ENCODE data around the gene C16orf96.

C16orf96 gene

GRCh38 chr16:4586291-4586690 is 30.2 kb downstream of the C16orf96 start:
- Histone ChIP-seq H3K4me3 (ENCODE audit: insufficient read depth, low read length, poor library complexity, severe bottlenecking) (no peak overlapping the region), H3K79me2 (ENCODE audit: insufficient read depth, low read length) (no peaks in the 10 kb centered on the region), H2AFZ (ENCODE audit: low read depth, low read length, severe bottlenecking) (no peak overlapping the region), H4K20me1 (ENCODE audit: low read depth, low read length) (no peaks in the 10 kb centered on the region), H3K9me3 (ENCODE audit: insufficient read depth, low read length) (no peaks in the 10 kb centered on the region), H3K4me2 (ENCODE audit: low read depth, low read length, poor library complexity, severe bottlenecking) (no peak overlapping the region), H3F3A (ENCODE audit: insufficient read depth) (no peaks in the 10 kb centered on the region), H3K27ac (ENCODE audit: low read depth, low read length) (no peak overlapping the region), H3K9ac (ENCODE audit: low read length) (no peak overlapping the region), H3K36me3 (ENCODE audit: low read length) (no peaks in the 10 kb centered on the region), H3K27me3 (ENCODE audit: low read length) (no peaks in the 10 kb centered on the region), H3K9me2 (replicated peaks; ENCODE audit: insufficient read depth, low read length) (no peaks in the 10 kb centered on the region)
- TF ChIP-seq, protein P1, sequence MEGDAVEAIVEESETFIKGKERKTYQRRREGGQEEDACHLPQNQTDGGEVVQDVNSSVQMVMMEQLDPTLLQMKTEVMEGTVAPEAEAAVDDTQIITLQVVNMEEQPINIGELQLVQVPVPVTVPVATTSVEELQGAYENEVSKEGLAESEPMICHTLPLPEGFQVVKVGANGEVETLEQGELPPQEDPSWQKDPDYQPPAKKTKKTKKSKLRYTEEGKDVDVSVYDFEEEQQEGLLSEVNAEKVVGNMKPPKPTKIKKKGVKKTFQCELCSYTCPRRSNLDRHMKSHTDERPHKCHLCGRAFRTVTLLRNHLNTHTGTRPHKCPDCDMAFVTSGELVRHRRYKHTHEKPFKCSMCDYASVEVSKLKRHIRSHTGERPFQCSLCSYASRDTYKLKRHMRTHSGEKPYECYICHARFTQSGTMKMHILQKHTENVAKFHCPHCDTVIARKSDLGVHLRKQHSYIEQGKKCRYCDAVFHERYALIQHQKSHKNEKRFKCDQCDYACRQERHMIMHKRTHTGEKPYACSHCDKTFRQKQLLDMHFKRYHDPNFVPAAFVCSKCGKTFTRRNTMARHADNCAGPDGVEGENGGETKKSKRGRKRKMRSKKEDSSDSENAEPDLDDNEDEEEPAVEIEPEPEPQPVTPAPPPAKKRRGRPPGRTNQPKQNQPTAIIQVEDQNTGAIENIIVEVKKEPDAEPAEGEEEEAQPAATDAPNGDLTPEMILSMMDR (IDR thresholded peaks at IDR 0.05; ENCODE audit: insufficient read depth, low read length, poor library complexity, severe bottlenecking): no peak
- no peak for TF ChIP-seq EZH2phosphoT487 (conservative IDR thresholded peaks at IDR 0.05; ENCODE audit: low read length)

DNA sequence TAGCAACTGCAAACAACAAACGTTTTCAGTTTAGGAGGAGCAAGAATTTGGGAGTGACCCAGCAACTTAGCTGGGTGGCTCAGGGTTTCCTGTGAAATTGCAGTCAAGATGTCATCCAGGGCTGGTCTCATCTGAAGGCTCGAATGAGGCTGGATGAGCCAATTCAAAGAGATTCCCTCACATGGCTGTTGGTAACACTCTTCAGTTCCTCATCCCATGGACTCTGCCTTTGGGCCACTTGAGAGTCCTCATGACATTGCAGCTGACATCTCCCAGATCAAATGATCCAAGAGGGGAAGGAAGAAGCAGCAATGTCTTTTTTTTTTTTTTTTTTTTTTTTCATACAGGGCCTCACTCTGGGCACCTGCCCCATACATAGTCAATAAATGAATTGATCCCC is 32.2 kb downstream of the C16orf96 start:
- Histone ChIP-seq H3K79me2 (ENCODE audit: insufficient read depth, low read length) (no peaks in the 10 kb centered on the region), H3K9ac (ENCODE audit: low read length) (no peak overlapping the region), H3K9me2 (replicated peaks; ENCODE audit: insufficient read depth, low read length) (no peaks in the 10 kb centered on the region), H2AFZ (ENCODE audit: low read depth, low read length, severe bottlenecking) (no peak overlapping the region), H3K4me3 (ENCODE audit: insufficient read depth, low read length, poor library complexity, severe bottlenecking) (no peak overlapping the region), H3F3A (ENCODE audit: insufficient read depth) (no peaks in the 10 kb centered on the region), H3K4me2 (ENCODE audit: low read depth, low read length, poor library complexity, severe bottlenecking) (no peak overlapping the region), H4K20me1 (ENCODE audit: low read depth, low read length) (no peaks in the 10 kb centered on the region), H3K27me3 (ENCODE audit: low read length) (no peaks in the 10 kb centered on the region), H3K36me3 (ENCODE audit: low read length) (no peaks in the 10 kb centered on the region), H3K27ac (ENCODE audit: low read depth, low read length) (no peak overlapping the region), H3K9me3 (ENCODE audit: insufficient read depth, low read length) (no peaks in the 10 kb centered on the region)
- TF ChIP-seq, protein P1 (IDR thresholded peaks at IDR 0.05; ENCODE audit: insufficient read depth, low read length, poor library complexity, severe bottlenecking): no peak
- no peak for TF ChIP-seq EZH2phosphoT487 (conservative IDR thresholded peaks at IDR 0.05; ENCODE audit: low read length)

DNA sequence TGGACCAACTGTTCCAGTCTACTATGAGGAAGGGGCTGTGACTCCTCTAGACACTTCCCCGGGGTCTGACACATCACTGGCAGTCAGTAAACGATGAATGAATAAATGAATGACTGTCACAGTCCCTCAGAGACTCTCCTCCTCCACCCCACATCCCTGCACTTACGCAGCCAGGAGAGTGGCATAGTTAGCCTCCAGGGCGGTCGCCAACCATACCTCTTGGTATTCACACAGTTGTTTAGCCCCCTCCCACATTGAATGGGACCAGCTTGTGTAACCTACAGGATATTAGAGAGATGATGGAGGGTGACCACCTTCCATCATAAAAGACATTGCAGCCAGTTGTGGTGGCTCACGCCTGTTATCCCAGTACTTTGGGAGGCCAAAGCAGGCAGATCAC is 32.8 kb downstream of the C16orf96 start:
- no peak for TF ChIP-seq EZH2phosphoT487 (conservative IDR thresholded peaks at IDR 0.05; ENCODE audit: low read length)
- TF ChIP-seq, protein P1 (IDR thresholded peaks at IDR 0.05; ENCODE audit: insufficient read depth, low read length, poor library complexity, severe bottlenecking): no peak
- H4K20me1 ChIP-seq (ENCODE audit: low read depth, low read length): no peaks in the 10 kb centered on the region
- H3K4me2 ChIP-seq (ENCODE audit: low read depth, low read length, poor library complexity, severe bottlenecking): no peak overlapping the region
- H3K27me3 ChIP-seq (ENCODE audit: low read length): no peaks in the 10 kb centered on the region
- no peaks in the 10 kb centered on the region for H3K36me3 ChIP-seq (ENCODE audit: low read length)
- H2AFZ ChIP-seq (ENCODE audit: low read depth, low read length, severe bottlenecking): no peak overlapping the region
- no peak overlapping the region for H3K4me3 ChIP-seq (ENCODE audit: insufficient read depth, low read length, poor library complexity, severe bottlenecking)
- H3K79me2 ChIP-seq (ENCODE audit: insufficient read depth, low read length): no peaks in the 10 kb centered on the region
- no peaks in the 10 kb centered on the region for H3K9me3 ChIP-seq (ENCODE audit: insufficient read depth, low read length)
- H3F3A ChIP-seq (ENCODE audit: insufficient read depth): no peaks in the 10 kb centered on the region
- H3K27ac ChIP-seq (ENCODE audit: low read depth, low read length): no peak overlapping the region
- H3K9me2 ChIP-seq (replicated peaks; ENCODE audit: insufficient read depth, low read length): no peaks in the 10 kb centered on the region
- no peak overlapping the region for H3K9ac ChIP-seq (ENCODE audit: low read length)

All from SU-DHL-6 (cell line).